ENCODE data around the gene B3GNT8.
"Not testable (repeated sequence)": the region's sequence is repeated elsewhere in the genome, so short reads cannot be mapped to it uniquely, and the experiment has no call there.

B3GNT8 gene

GRCh38 chr19:41435376-41435775 lies 8.2 kb upstream of the B3GNT8 start:
- H3K27ac ChIP-seq (ENCODE audit: low read depth, low read length, severe bottlenecking); H3K4me3 ChIP-seq (ENCODE audit: extremely low read depth, insufficient read depth, low read length, poor library complexity, severe bottlenecking); H3K9me3 ChIP-seq (ENCODE audit: control insufficient read depth, low read length): not testable (repeated sequence)
- WGBS, 2 experiments (ENCODE audit: insufficient coverage in 2 of 2): 95 to 96% methylated on average over 10 to 11 of the region's 11 CpGs
- H3K36me3 ChIP-seq (ENCODE audit: control insufficient read depth, insufficient read depth, low read length): peaks cover 44% of the 10 kb centered on the region
- H3K4me1 ChIP-seq (ENCODE audit: control insufficient read depth, insufficient read depth, low read length, poor library complexity, severe bottlenecking): peaks cover 12% of the 10 kb centered on the region

GRCh38 chr19:41434450-41434849 lies 7.3 kb upstream of the B3GNT8 start:
- Histone ChIP-seq H3K4me3 (ENCODE audit: extremely low read depth, insufficient read depth, low read length, poor library complexity, severe bottlenecking) (no peak overlapping the region), H3K27ac (ENCODE audit: low read depth, low read length, severe bottlenecking) (no peak overlapping the region), H3K9me3 (ENCODE audit: control insufficient read depth, low read length) (no peaks in the 10 kb centered on the region), H3K4me1 (ENCODE audit: control insufficient read depth, insufficient read depth, low read length, poor library complexity, severe bottlenecking) (peaks cover 12% of the 10 kb centered on the region), H3K36me3 (ENCODE audit: control insufficient read depth, insufficient read depth, low read length) (peaks cover 45% of the 10 kb centered on the region)
- 92 to 98% methylated on average over 4 to 5 of the region's 5 CpGs for WGBS, 2 experiments (ENCODE audit: insufficient coverage in 2 of 2)

DNA sequence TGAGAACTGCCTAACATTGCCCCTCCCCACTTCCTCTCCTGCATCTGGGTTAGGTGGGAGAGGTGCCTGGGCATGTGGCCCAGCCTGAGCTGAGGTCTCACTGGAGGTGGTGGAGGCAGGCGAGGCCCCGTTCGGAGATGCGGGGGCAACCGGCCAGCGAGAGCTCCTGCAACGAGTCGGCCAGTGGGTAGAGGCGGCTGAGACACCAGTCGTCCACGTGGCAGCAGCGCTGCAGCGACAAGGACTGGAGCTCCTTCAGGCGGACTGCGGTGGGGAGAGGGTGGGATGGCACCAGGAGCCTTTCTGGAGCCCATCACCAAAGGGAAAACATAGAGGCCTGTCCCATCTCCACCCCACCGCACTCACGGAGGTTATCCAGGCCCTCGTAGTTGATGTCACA lies 6.0 kb upstream of the B3GNT8 start:
- Histone ChIP-seq H3K36me3 (ENCODE audit: control insufficient read depth, insufficient read depth, low read length) (peaks cover 55% of the 10 kb centered on the region), H3K4me1 (ENCODE audit: control insufficient read depth, insufficient read depth, low read length, poor library complexity, severe bottlenecking) (peaks cover 14% of the 10 kb centered on the region), H3K4me3 (ENCODE audit: extremely low read depth, insufficient read depth, low read length, poor library complexity, severe bottlenecking) (no peak overlapping the region), H3K27ac (ENCODE audit: low read depth, low read length, severe bottlenecking) (peak overlapping the region; percentile 41), H3K9me3 (ENCODE audit: control insufficient read depth, low read length) (no peaks in the 10 kb centered on the region)
- WGBS, 2 experiments (ENCODE audit: insufficient coverage in 2 of 2): 92 to 97% methylated on average over 17 to 18 of the region's 18 CpGs

- H3K36me3 ChIP-seq (ENCODE audit: control insufficient read depth, insufficient read depth, low read length): peaks cover 45% of the 10 kb centered on the region
- WGBS, 2 experiments (ENCODE audit: insufficient coverage in 2 of 2): 84 to 90% methylated on average over 18 to 21 of the region's 23 CpGs
- peaks cover 25% of the 10 kb centered on the region for H3K4me1 ChIP-seq (ENCODE audit: control insufficient read depth, insufficient read depth, low read length, poor library complexity, severe bottlenecking)
- H3K4me3 ChIP-seq (ENCODE audit: extremely low read depth, insufficient read depth, low read length, poor library complexity, severe bottlenecking): no peak overlapping the region
- no peaks in the 10 kb centered on the region for H3K9me3 ChIP-seq (ENCODE audit: control insufficient read depth, low read length)
- H3K27ac ChIP-seq (ENCODE audit: low read depth, low read length, severe bottlenecking): peak overlapping the region; percentile 36
Observed at GRCh38 chr19:41431426-41432386, 4.5 kb upstream of the B3GNT8 start.

DNA sequence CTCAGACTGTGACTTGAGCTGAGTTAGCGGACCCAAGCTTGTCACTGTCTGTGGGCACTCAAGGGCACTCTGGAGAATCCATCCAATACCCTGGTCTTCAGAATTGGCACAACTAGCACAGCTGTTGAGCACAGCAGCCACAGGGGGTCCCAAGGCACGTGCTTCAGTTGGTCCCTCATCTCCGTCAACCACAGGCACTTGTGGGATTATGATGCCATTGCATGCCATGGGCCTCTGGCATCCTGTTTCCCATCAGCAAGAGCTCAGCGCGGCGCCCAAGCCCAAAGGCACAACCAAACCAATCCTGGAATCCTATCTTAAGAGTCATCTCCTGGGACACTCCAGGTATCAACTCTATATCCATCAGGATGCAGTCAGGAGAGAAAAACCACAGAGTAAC lies 3.7 kb upstream of the B3GNT8 start:
- Histone ChIP-seq H3K4me1 (ENCODE audit: control insufficient read depth, insufficient read depth, low read length, poor library complexity, severe bottlenecking) (peaks cover 29% of the 10 kb centered on the region), H3K27ac (ENCODE audit: low read depth, low read length, severe bottlenecking) (no peak overlapping the region), H3K9me3 (ENCODE audit: control insufficient read depth, low read length) (no peaks in the 10 kb centered on the region), H3K4me3 (ENCODE audit: extremely low read depth, insufficient read depth, low read length, poor library complexity, severe bottlenecking) (no peak overlapping the region), H3K36me3 (ENCODE audit: control insufficient read depth, insufficient read depth, low read length) (peaks cover 37% of the 10 kb centered on the region)
- WGBS, 2 experiments (ENCODE audit: insufficient coverage in 2 of 2): 86 to 100% methylated on average over 3 to 6 of the region's 6 CpGs

DNA sequence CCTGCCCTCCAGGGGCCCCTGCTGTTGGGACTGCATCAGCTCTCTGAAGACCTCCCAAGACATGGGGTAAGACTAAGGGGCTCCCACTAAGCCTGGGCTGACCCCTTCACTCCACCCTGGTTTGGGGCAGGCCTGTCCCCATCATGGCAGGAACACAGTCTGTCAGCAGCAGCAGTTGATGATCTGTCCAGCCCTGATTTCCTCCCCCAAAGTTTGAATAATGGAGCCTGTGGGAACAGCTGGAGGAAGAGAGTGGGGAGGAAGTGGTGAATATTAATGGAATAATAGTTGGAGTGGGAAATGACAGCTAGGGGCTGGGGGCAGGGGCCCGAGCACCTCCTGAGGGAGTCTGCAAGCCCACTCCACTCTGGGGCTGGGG lies 1.3 kb upstream of the B3GNT8 start:
- 80% methylated on average over 1 of the region's 1 CpG; no CpG with 5 or more reads in 1 of the 2 experiments for WGBS, 2 experiments (ENCODE audit: insufficient coverage in 2 of 2)
- Histone ChIP-seq H3K36me3 (ENCODE audit: control insufficient read depth, insufficient read depth, low read length) (peaks cover 49% of the 10 kb centered on the region), H3K27ac (ENCODE audit: low read depth, low read length, severe bottlenecking) (no peak overlapping the region), H3K4me1 (ENCODE audit: control insufficient read depth, insufficient read depth, low read length, poor library complexity, severe bottlenecking) (peaks cover 29% of the 10 kb centered on the region), H3K4me3 (ENCODE audit: extremely low read depth, insufficient read depth, low read length, poor library complexity, severe bottlenecking) (no peak overlapping the region), H3K9me3 (ENCODE audit: control insufficient read depth, low read length) (no peaks in the 10 kb centered on the region)

- Histone ChIP-seq H3K36me3 (ENCODE audit: control insufficient read depth, insufficient read depth, low read length) (peaks cover 48% of the 10 kb centered on the region), H3K4me1 (ENCODE audit: control insufficient read depth, insufficient read depth, low read length, poor library complexity, severe bottlenecking) (peaks cover 26% of the 10 kb centered on the region), H3K27ac (ENCODE audit: low read depth, low read length, severe bottlenecking) (peak overlapping the region; percentile 36), H3K4me3 (ENCODE audit: extremely low read depth, insufficient read depth, low read length, poor library complexity, severe bottlenecking) (peak overlapping the region; percentile 37), H3K9me3 (ENCODE audit: control insufficient read depth, low read length) (no peaks in the 10 kb centered on the region)
- 25 to 30% methylated on average over 14 to 17 of the region's 23 CpGs for WGBS, 2 experiments (ENCODE audit: insufficient coverage in 2 of 2)
Observed at GRCh38 chr19:41427647-41428480, 690 bp upstream of the B3GNT8 start.

- peak overlapping the region; percentile 57 for H3K27ac ChIP-seq (ENCODE audit: low read depth, low read length, severe bottlenecking)
- peaks cover 41% of the 10 kb centered on the region for H3K36me3 ChIP-seq (ENCODE audit: control insufficient read depth, insufficient read depth, low read length)
- 91 to 92% methylated on average over 31 to 33 of the region's 36 CpGs for WGBS, 2 experiments (ENCODE audit: insufficient coverage in 2 of 2)
- peaks cover 25% of the 10 kb centered on the region for H3K4me1 ChIP-seq (ENCODE audit: control insufficient read depth, insufficient read depth, low read length, poor library complexity, severe bottlenecking)
- H3K9me3 ChIP-seq (ENCODE audit: control insufficient read depth, low read length): no peaks in the 10 kb centered on the region
- peak overlapping the region; percentile 37 for H3K4me3 ChIP-seq (ENCODE audit: extremely low read depth, insufficient read depth, low read length, poor library complexity, severe bottlenecking)
Observed at GRCh38 chr19:41426116-41426841, 895 bp downstream of the B3GNT8 start.

- WGBS, 2 experiments (ENCODE audit: insufficient coverage in 2 of 2): 92 to 94% methylated on average over 25 to 27 of the region's 28 CpGs
Observed at GRCh38 chr19:41425174-41426115, 1.7 kb downstream of the B3GNT8 start.

More at GRCh38 chr19:41425174-41426115, 1.7 kb downstream of the B3GNT8 start:
- Histone ChIP-seq H3K4me1 (ENCODE audit: control insufficient read depth, insufficient read depth, low read length, poor library complexity, severe bottlenecking) (peaks cover 22% of the 10 kb centered on the region), H3K4me3 (ENCODE audit: extremely low read depth, insufficient read depth, low read length, poor library complexity, severe bottlenecking) (no peak overlapping the region), H3K9me3 (ENCODE audit: control insufficient read depth, low read length) (no peaks in the 10 kb centered on the region), H3K36me3 (ENCODE audit: control insufficient read depth, insufficient read depth, low read length) (peaks cover 43% of the 10 kb centered on the region), H3K27ac (ENCODE audit: low read depth, low read length, severe bottlenecking) (no peak overlapping the region)

Data from mesodermal cell (in vitro differentiated cells).